GM12878 (cell line): Measurements from ENCODE around the gene TDRKH. TPM values are rescaled to one million over a fixed set of nuclear protein-coding genes. Genes with fewer than 3 reads are reported as not detected.

Experiments used
- ATAC-seq: fragments of 200-7000 bp; cut with Tn5 transposase; 3 replicates; pipeline ENCODE4 v1.9.1; 2020; ENCODE audit warnings: mild to moderate bottlenecking, moderate library complexity
- BruUV-seq: library from RNA; stranded (reverse); fragments of 400-500 nt; replicated peaks from 2 replicates; lab custom pipeline; 2021; lab: Mats Ljungman, UMichigan
- CTCF ChIA-PET: fragments of 300-600 bp; sonication (Branson Sonifier 250); formaldehyde crosslinking; extraction: SDS; loops from one replicate; lab custom pipeline; 2021; ENCODE audit warnings: inconsistent platforms; lab: Yijun Ruan, JAX
- POLR2A ChIA-PET: fragments of 350-600 bp; formaldehyde crosslinking; extraction: SDS; loops from one replicate; lab custom pipeline; 2021; ENCODE audit warnings: inconsistent platforms; lab: Charles Lee
- RAD21 ChIA-PET: fragments of 300-600 bp; sonication (Branson Sonifier 250); formaldehyde crosslinking; loops from one replicate; lab custom pipeline; 2023; ENCODE audit warnings: antibody characterized with exemption; ENCODE audit not compliant: unreplicated experiment; lab: Charles Lee
- SMC1A ChIA-PET: fragments of 300-600 bp; sonication (Branson Sonifier 250); formaldehyde crosslinking; loops from one replicate; lab custom pipeline; 2023; ENCODE audit not compliant: unreplicated experiment, uncharacterized antibody; lab: Charles Lee
- DNase-seq: peaks from one replicate; pipeline ENCODE4 v3.0.0-alpha.2; 2011; ENCODE audit warnings: low read depth, low spot score
- FAIRE-seq: peaks from 3 replicates; lab custom pipeline; 2011; peaks lifted over from hg19 to GRCh38; lab: Jason Lieb, UNC
- H2AFZ ChIP-seq: 2 replicates; pipeline ENCODE4 v1.6.0; 2011; ENCODE audit warnings: low read depth, low read length, control low read depth; ENCODE audit not compliant: control insufficient read depth
- H3K27ac ChIP-seq: 2 replicates; pipeline ENCODE4 v1.5.1; 2011; ENCODE audit warnings: control low read depth; ENCODE audit not compliant: control insufficient read depth, insufficient read depth
- H3K27me3 ChIP-seq, 2 experiments: replicated peaks in 1 of 2; 2 replicates each; pipeline versions ENCODE4 v1.6.0 to v1.6.1; 2011; ENCODE audit warnings: low read length in 1 of 2; ENCODE audit not compliant: control insufficient read depth in 2 of 2, insufficient read depth in 2 of 2
- H3K36me3 ChIP-seq, 2 experiments: 2 replicates each; pipeline ENCODE4 v1.5.1; 2011; ENCODE audit warnings: low read length in 1 of 2; ENCODE audit not compliant: control insufficient read depth in 2 of 2, insufficient read depth in 2 of 2
- H3K4me1 ChIP-seq: 2 replicates; pipeline ENCODE4 v1.6.1; 2011; ENCODE audit warnings: mild to moderate bottlenecking, low read length, moderate library complexity, mixed read lengths; ENCODE audit not compliant: control insufficient read depth, insufficient read depth
- H3K4me2 ChIP-seq: 2 replicates; pipeline ENCODE4 v1.6.0; 2011; ENCODE audit warnings: control low read depth; ENCODE audit not compliant: control insufficient read depth, insufficient read depth
- H3K4me3 ChIP-seq: fragments of 200-600 bp; sonication (generic); 2 replicates; pipeline ENCODE4 v1.5.1; 2016
- H3K79me2 ChIP-seq: 2 replicates; pipeline ENCODE4 v1.6.0; 2011; ENCODE audit warnings: low read length; ENCODE audit not compliant: control insufficient read depth, insufficient read depth
- H3K9ac ChIP-seq: 2 replicates; pipeline ENCODE4 v1.8.0; 2011; ENCODE audit warnings: low read length, control low read depth, mixed read lengths; ENCODE audit not compliant: control insufficient read depth, insufficient read depth
- H3K9me3 ChIP-seq: replicated peaks from 3 replicates; pipeline ENCODE4 v1.5.1; 2011; ENCODE audit warnings: mild to moderate bottlenecking, low read length; ENCODE audit not compliant: control insufficient read depth, insufficient read depth
- H4K20me1 ChIP-seq: 2 replicates; pipeline ENCODE4 v1.6.0; 2011; ENCODE audit not compliant: control insufficient read depth, insufficient read depth
- BCL11A ChIP-seq: IDR thresholded peaks from 2 replicates; pipeline ENCODE4 v1.6.1; 2011; ENCODE audit warnings: low read depth, low read length
- DPF2 ChIP-seq: fragments of 450-650 bp; IDR thresholded peaks from 2 replicates; pipeline ENCODE4 v1.6.1; 2017; ENCODE audit warnings: mild to moderate bottlenecking
- POLR2A ChIP-seq: IDR thresholded peaks from 2 replicates; pipeline ENCODE4 v1.6.1; 2011; ENCODE audit warnings: low read depth, mild to moderate bottlenecking, low read length
- RB1 ChIP-seq: fragments of 450-650 bp; formaldehyde crosslinking; IDR thresholded peaks from 2 replicates; pipeline ENCODE4 v1.6.1; 2017; ENCODE audit warnings: mild to moderate bottlenecking, borderline replicate concordance
- SMAD1 ChIP-seq: fragments of 450-650 bp; IDR thresholded peaks from 2 replicates; pipeline ENCODE4 v1.6.1; 2018; ENCODE audit warnings: mild to moderate bottlenecking, low read depth; ENCODE audit not compliant: partially characterized antibody
- SREBF1 ChIP-seq: IDR thresholded peaks from 2 replicates; pipeline ENCODE4 v1.6.1; 2012; ENCODE audit warnings: mild to moderate bottlenecking, low read length
- ZNF207 ChIP-seq: fragments of 450-650 bp; IDR thresholded peaks from 2 replicates; pipeline ENCODE4 v1.6.1; 2014; ENCODE audit warnings: antibody characterized with exemption, mild to moderate bottlenecking, borderline replicate concordance
- WGBS: methylation state at CpG from one replicate; pipeline ENCODE4 v1.1.6; 2016; ENCODE audit warnings: low lambda C conversion rate; ENCODE audit not compliant: insufficient replicate concordance, insufficient coverage; ENCODE audit errors: missing lambda C conversion rate; 5-methylcytosine and 5-hydroxymethylcytosine counted together
- in situ Hi-C: fragments of 300-500 bp; cut with MboI; formaldehyde crosslinking; loops from 9 replicates; pipeline ENCODE4 v1.14.3; 2018; ENCODE audit warnings: mixed read lengths
- intact Hi-C: fragments of 100-400 bp; cut with micrococcal nuclease; formaldehyde crosslinking; loops from one replicate; pipeline ENCODE4 v1.14.2; 2022; ENCODE audit not compliant: unreplicated experiment
- polyA plus RNA-seq, 11 experiments: library from polyadenylated mRNA; depleted of rRNA in 4 of 11; unstranded in 6 of 11; stranded (reverse) in 5 of 11; fragments of >200 nt; fragmentation: Nextera tagmentation in 4 of 11; fragmentation: Illumina TruSeq in 1 of 11; extraction: Ambion mirVana in 4 of 11; extraction: Trizol in 1 of 11; gene quantifications; 1 replicate in 1 of 11; 2 replicates in 10 of 11; pipeline versions ENCODE4 v1.2.1 to v1.2.3, GENCODE V29; 2011 to 2016; ENCODE audit warnings: inconsistent platforms in 2 of 11, missing spikeins in 2 of 11, low read depth in 1 of 11
- total RNA-seq, 4 experiments: library from RNA; depleted of rRNA in 3 of 4; stranded (reverse); fragments of >200 nt in 3 of 4; fragmentation: Illumina TruSeq in 1 of 4; extraction: Trizol in 1 of 4; gene quantifications; 2 replicates each; pipeline versions ENCODE4 v1.2.1 to v1.2.3, GENCODE V29; 2013 to 2021

Gene TDRKH
- total and polyA plus RNA-seq, 10 of the 15 experiments (the other 5 are each of a cell fraction or from before 2014, with no cell fraction given): 1.3 to 8.4 (median 2.9) TPM

DNA sequence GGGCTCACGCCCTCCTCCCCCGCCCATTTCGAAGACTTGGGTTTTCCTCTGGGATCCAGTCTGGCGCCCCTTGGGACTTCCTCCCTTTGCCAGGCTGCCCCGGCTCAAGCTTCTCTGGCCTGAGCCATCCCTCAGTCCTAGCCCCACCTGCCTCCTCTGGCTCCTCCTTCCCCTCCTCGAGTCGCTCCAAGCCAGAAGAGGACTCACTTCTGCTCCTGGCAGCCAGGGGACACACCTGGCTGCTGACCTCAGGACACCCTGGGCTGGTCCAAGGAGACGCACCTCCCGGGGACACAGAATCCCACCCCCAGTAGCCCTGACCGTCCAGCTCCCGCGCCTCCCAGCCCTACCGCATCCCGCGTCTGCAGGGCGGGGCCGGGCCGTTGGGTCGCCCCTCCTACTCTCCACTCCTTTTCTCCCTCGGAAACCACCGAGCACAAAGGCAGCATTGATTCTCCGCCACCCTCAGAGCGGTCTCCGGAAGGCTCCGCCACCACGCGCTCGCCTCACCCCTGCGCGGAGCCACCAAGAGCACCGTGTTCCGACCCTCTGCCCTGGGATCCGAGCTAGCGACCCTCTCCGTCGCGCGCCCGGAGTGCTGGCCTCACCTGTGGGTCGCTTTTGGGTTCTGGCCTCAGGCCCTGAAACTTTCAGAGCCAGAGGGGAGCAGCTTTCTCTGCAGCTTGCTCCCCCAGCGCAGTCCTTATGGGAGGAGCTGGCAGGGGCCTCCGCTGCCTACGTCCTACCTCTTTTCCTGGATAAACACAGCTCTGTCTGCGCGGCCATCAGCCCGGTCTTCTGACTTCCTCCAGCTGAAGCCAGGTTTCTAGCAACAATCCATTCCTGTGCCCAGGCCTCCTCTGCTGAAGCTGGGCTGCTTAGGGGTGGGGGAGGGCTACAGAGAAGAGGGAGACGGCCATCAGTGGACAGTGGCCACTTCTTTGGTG lies 49.4 kb upstream of the TDRKH start, which contains the start of gene C2CD4D (continued):
- TF ChIP-seq DPF2 (peak; percentile 62), SMAD1 (no peak), POLR2A (peak; percentile 66), SREBF1 (no peak)

GRCh38 chr1:151839082-151839412 lies 48.7 kb upstream of the TDRKH start:
- Histone ChIP-seq H3K4me1 (peaks cover 10% of the 10 kb centered on the region; the same call in 1 of the 2 replicates), H2AFZ (no peak overlapping the region; the same call in 1 of the 2 replicates), H3K4me3 (peak overlapping the region; percentile 42; the same call in 1 of the 2 replicates), H3K9ac (no peak overlapping the region; the same call in 1 of the 2 replicates), H3K9me3 (no peaks in the 10 kb centered on the region), H4K20me1 (peaks cover 5% of the 10 kb centered on the region; the same call in 1 of the 2 replicates), H3K4me2 (peak overlapping the region; percentile 80), H3K79me2 (no peaks in the 10 kb centered on the region), H3K27ac (no peak overlapping the region), H3K36me3 (no peaks in the 10 kb centered on the region), H3K27me3 (peaks cover 0 to 8% of the 10 kb centered on the region in 2 experiments)
- TSS peak; percentile 76 for BruUV-seq
- TF ChIP-seq BCL11A: no peak
- TF ChIP-seq RB1: no peak
- TF ChIP-seq ZNF207: no peak
- ChIA-PET SMC1A (interaction anchor here (1.0 to 2.1 kb wide), 4 partner anchors 14 to 395 kb away, joined by 3 to 8 read pairs (median 4); partner anchors contain the start of gene THEM5), CTCF (interaction anchor here (0.7 to 1.3 kb wide), 2 partner anchors 649 to 682 kb away, joined by 3 to 4 read pairs; partner anchors contain the start of genes TNFAIP8L2 and VPS72), RAD21 (interaction anchor here (0.9 to 2.0 kb wide), 4 partner anchors 20 to 380 kb away, joined by 4 to 10 read pairs (median 4); partner anchors contain the start of gene POGZ), POLR2A (interaction anchor here (0.6 to 2.0 kb wide), 5 partner anchors 19 to 491 kb away, joined by 3 to 9 read pairs (median 6); partner anchors contain the start of genes RIIAD1 and THEM4)
- FAIRE-seq (no peak), ATAC-seq (peak; percentile 2), DNase-seq (no peak)
- in situ Hi-C loops: loop anchor here (5.0 to 10.0 kb wide), 3 partner anchors 247 to 544 kb away; no protein-coding TSS in a partner anchor
- intact Hi-C loops: loop anchor here (5.0 to 10.0 kb wide), 2 partner anchors 124 to 147 kb away; partner anchors contain the start of gene CELF3
- 4% methylated on average over 16 of the region's 16 CpGs for WGBS
